AG10803 (cell line): ENCODE data around the gene SLC35F3.
"Not testable (repeated sequence)": the region's sequence is repeated elsewhere in the genome, so short reads cannot be mapped to it uniquely, and the experiment has no call there.

Experiments used
- DNase-seq: peaks from one replicate; pipeline ENCODE4 v3.0.0; 2010; ENCODE audit warnings: low read depth
- H3K4me3 ChIP-seq: 2 replicates; pipeline ENCODE4 v1.5.1; 2011; ENCODE audit warnings: mild to moderate bottlenecking, low read length, control low read depth
- TF ChIP-seq, protein P1 (sequence below): conservative IDR thresholded peaks from 2 replicates; pipeline ENCODE4 v1.5.1; 2011; ENCODE audit warnings: mild to moderate bottlenecking, low read length, control low read depth, inconsistent platforms

Gene SLC35F3

DNA sequence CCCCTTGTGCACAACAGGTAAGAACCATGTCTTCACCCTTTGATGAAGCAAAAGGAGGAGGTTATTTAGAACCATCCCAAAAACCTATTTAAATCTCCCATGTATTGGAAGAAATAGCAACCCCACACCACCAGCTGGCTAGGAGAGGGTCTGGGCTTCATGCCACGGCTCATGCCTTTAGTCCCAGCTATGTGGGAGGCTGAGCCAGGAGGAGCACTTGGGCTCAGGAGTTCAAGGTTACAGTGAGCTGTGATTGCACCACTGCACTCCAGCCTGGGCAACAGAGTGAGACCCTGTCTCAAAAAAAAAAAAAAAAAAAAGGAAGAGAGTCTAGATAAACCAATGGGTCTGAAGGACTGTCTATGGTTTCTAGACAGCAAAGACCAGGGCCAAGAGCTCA is 270.9 kb downstream of the SLC35F3 start:
- TF ChIP-seq, protein P1, sequence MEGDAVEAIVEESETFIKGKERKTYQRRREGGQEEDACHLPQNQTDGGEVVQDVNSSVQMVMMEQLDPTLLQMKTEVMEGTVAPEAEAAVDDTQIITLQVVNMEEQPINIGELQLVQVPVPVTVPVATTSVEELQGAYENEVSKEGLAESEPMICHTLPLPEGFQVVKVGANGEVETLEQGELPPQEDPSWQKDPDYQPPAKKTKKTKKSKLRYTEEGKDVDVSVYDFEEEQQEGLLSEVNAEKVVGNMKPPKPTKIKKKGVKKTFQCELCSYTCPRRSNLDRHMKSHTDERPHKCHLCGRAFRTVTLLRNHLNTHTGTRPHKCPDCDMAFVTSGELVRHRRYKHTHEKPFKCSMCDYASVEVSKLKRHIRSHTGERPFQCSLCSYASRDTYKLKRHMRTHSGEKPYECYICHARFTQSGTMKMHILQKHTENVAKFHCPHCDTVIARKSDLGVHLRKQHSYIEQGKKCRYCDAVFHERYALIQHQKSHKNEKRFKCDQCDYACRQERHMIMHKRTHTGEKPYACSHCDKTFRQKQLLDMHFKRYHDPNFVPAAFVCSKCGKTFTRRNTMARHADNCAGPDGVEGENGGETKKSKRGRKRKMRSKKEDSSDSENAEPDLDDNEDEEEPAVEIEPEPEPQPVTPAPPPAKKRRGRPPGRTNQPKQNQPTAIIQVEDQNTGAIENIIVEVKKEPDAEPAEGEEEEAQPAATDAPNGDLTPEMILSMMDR = no peak
- no peak for DNase-seq
- H3K4me3 ChIP-seq = no peak overlapping the region

- no peak overlapping the region for H3K4me3 ChIP-seq
- DNase-seq = no peak
- TF ChIP-seq, protein P1 = no peak
Measured at GRCh38 chr1:234176000-234176399, 271.5 kb downstream of the SLC35F3 start.

- not testable (repeated sequence) for H3K4me3 ChIP-seq, DNase-seq
Measured at GRCh38 chr1:234176847-234177246, 272.4 kb downstream of the SLC35F3 start.

DNA sequence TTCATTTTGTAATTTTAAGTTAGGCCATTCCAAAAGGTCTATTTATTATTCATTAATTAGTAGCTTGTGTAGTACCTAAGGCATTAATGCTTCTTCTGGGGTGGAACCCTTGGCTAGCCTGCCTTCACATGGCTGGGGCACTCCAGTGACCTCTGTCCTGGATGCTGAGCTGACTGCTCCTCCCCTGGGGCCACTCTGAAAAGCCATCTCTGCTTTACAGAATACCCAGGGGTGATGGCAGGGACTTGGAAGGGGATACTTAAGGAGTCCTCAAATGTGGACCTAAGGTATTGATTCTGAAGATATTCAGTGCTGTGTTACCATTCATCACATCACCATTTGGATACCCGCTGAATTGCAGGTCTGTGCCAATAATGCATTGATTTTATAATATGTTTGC is 281.0 kb downstream of the SLC35F3 start:
- TF ChIP-seq, protein P1 = no peak
- no peak overlapping the region for H3K4me3 ChIP-seq

DNA sequence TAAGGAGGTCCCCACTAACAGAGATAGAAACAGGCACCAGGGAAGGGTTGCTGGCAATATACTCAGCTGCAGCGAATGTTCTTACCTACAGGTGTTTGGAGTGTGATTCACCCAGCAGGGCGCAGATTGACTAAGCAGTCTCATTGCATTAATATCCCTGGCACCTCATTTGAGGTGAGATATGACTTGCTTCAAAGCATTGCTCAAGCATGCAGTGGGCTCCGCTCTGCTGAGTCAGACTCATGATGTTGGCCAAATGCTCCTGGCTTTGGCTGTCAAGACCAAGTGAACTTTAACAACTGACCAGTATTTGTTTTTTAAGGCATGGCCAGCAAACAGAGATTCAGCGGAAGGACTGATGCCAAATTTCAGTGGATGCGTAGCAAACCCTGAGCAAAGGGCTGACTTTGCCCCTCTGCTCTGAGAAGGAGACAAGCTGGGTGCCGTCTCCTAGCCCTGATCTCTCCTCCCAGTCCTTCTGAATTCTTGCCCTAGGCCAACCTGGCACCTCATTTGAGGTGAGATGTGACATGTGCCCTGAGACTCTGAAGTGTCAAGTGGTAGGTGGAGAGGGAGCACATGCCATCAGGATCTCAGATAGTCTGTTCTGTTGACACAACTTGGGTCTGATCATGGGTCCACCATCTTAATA is 281.7 kb downstream of the SLC35F3 start:
- no peak overlapping the region for H3K4me3 ChIP-seq
- peak; percentile 18 for DNase-seq
- TF ChIP-seq, protein P1 = no peak

More for the DNA sequence above, 281.0 kb downstream of the SLC35F3 start:
- no peak for DNase-seq

GRCh38 chr1:234188454-234188792 is 283.9 kb downstream of the SLC35F3 start:
- TF ChIP-seq, protein P1 = no peak
- no peak overlapping the region for H3K4me3 ChIP-seq
- DNase-seq = no peak

DNA sequence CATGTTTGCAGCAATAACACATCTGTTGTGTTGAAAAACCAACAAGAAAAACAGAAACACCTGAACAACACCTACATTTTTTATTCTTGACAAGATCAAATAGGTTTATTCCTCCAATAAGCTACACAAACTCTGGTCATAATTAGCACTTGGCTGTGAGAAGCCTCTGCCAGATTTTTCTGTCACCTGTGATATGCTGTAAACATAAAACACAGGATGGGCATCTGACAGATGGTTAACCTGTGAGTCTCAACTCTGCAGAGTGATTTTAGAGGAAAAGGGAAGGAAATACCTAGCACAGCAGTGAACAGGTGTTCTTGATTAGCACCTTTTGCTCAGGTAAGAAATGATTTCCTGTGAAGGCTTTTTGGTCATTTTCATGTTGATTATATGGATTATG is 293.4 kb downstream of the SLC35F3 start:
- TF ChIP-seq, protein P1 = no peak
- no peak overlapping the region for H3K4me3 ChIP-seq
- DNase-seq = no peak

GRCh38 chr1:234199476-234200127 is 295.1 kb downstream of the SLC35F3 start:
- no peak overlapping the region for H3K4me3 ChIP-seq
- no peak for DNase-seq
- TF ChIP-seq, protein P1 = no peak
